ENCODE measurements around the gene NINJ2.

Gene NINJ2

DNA sequence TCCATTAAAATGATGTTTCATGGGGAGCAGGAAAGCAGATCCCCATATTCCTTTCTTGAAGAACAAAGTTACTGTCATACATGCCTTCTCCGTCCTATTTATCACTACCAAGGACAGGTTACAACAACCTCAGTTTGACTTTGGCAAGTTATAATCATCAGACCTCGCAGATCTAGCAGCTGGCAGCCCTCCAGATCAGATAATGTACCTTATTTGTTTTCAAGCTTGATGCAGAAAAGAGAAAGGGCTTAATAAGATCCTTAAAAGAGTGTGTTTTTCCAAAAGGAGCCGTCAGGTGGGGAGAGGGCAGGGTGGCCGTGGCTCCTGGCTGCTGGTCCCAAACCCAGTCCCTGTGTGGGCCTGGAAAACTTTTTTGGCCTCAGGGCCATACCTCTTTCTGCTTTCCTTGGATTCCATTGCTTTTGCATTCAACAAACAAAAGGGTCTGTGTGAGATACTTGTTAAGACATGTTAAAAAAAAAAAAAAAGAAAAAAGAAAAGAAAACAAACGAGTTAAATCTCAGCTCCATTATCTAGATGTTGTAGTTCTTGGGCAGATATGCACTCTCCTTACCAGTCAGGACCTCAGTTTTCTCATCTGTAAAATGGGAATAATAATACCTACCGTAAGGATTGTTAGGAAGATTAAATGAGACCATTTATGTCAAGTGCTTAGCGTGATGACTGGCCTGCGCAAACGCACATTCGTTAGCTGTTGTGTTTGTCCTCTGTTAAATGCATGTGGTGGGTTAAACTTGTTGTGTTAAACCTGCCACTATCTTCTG lies 138.9 kb downstream of the NINJ2 start:
- peak; percentile 68 for DNase-seq

DNA sequence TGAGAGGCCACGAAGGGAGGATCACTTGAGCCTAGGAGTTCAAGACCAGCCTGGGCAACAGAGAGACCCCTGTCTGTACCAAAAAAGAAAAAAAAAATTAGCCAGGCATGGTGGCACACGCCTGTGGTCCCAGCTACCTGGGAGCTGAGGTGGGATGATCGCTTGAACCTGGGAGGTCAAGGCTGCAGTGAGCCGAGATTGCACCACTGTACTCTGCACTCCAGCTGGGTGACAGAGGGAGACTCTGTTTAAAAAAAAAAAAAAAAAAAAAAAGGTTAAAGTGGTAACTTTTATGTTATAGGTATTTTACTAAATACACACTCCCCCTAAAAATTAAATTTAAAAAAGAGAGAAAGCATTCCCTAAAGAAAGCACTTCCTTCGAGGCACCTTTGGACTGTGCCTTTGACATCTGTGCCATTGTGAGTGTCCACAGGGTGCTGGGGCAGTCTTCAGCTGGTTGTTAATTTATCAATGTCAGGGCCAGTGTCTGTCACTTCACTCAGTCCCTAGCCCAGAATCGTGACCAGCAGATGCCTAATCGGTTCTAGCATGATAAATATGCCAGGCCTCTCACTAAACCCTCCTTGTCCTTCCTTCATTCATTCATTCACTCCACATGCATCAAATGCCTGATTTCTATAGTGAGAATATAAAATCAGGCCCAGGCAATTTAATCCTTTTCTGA lies 140.4 kb downstream of the NINJ2 start:
- peak; percentile 62 for DNase-seq

- DNase-seq: no peak
Observed at GRCh38 chr12:520119-520518, 143.1 kb downstream of the NINJ2 start.

- DNase-seq: no peak
Observed at GRCh38 chr12:517538-517937, 145.7 kb downstream of the NINJ2 start.
